GM12874 (cell line): ENCODE results near the gene HNRNPU.

ENCODE experiments used
- TF ChIP-seq, protein P1 (sequence below): IDR thresholded peaks from 2 replicates; pipeline ENCODE4 v1.5.1; 2011; ENCODE audit warnings: low read depth, mild to moderate bottlenecking, control low read depth, low read length, moderate library complexity; ENCODE audit not compliant: insufficient read depth

Gene HNRNPU

DNA sequence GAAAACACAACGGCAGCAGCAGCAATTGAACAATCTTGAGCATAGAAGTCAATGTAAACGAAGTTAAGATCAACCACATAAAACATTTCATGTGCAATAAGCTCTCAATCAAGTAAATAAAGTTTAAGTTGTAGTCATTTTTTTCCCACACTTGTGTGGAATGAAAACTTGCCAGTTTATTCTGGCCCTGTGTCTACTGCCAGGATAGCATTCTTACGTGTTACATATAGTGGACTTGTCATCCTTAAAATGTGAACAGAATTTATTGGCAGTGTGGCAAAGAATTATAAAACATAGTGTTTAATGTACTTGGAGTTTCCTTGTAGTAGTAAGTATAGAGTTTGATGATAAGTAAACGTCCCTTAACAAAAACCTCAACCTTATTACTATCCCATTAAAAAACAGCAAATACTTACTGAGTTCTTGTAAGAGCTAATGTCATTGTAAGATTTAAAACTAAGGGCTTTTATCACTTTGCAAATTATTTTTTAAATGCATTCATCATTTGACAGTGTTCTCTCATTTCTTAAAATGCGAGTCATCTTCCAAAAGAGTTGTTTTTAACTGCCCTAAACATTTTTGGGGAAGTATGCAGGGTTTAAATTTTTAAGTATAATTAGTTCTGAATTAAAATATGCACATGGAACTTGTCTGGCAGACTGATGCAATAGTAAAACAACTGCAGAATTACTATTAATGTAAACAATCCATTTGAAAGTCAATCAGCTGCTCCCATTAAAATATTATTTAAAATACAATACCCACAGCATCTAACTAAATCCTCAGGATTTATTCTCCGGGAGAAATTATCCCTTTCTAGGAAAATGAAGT is 21.0 kb downstream of the HNRNPU start:
- TF ChIP-seq, protein P1, sequence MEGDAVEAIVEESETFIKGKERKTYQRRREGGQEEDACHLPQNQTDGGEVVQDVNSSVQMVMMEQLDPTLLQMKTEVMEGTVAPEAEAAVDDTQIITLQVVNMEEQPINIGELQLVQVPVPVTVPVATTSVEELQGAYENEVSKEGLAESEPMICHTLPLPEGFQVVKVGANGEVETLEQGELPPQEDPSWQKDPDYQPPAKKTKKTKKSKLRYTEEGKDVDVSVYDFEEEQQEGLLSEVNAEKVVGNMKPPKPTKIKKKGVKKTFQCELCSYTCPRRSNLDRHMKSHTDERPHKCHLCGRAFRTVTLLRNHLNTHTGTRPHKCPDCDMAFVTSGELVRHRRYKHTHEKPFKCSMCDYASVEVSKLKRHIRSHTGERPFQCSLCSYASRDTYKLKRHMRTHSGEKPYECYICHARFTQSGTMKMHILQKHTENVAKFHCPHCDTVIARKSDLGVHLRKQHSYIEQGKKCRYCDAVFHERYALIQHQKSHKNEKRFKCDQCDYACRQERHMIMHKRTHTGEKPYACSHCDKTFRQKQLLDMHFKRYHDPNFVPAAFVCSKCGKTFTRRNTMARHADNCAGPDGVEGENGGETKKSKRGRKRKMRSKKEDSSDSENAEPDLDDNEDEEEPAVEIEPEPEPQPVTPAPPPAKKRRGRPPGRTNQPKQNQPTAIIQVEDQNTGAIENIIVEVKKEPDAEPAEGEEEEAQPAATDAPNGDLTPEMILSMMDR = no peak

- TF ChIP-seq, protein P1 = no peak
Measured at GRCh38 chr1:244841273-244841927, 22.9 kb downstream of the HNRNPU start.

DNA sequence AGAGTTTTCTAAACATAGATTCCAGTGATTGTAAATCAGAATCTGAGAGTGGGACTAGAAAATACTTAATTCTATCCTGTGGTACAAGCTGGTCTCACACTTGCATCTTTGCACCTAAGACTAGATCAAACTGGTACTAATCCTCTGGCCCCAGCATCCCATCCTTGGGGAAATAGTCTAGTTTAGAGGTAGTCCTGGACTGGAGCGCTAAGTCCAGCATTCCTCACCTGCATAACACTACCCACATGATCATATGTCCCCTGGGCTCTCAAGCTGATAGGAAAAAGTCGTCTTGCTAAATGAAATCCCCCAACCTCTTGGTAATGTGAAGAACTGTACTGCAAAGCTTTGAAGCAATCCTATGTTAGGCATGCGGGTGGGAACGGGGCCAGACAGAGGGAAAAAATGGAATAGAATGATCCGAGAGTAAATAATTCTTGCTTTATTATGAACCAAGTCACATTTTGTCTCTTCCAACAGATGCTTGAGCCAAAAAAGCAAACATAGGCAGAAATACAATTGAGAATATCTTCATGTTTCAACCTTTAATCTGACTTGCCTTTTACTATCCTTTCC is 24.0 kb downstream of the HNRNPU start:
- TF ChIP-seq, protein P1 = no peak

GRCh38 chr1:244839656-244840055 is 24.7 kb downstream of the HNRNPU start:
- TF ChIP-seq, protein P1 = no peak

GRCh38 chr1:244837597-244838258 is 26.6 kb downstream of the HNRNPU start:
- TF ChIP-seq, protein P1 = no peak

DNA sequence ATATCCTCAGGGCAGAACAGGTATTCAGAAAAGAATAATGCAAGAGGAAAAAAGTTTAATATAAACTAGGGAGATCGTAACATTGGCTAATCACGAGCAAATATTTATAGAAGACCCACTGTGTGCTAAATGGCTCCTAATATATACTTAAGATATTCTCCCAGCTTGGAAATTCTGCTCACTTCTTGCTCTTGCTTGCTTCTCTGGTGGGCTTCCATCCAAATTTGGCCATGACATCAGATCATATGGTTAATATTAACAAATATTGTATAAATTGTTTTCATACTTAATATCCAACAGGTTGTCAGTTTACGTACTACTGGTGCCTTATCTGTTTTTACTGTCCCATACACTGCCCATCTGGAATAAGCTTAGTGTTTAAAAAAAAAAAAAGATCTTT is 27.8 kb downstream of the HNRNPU start:
- TF ChIP-seq, protein P1 = no peak

DNA sequence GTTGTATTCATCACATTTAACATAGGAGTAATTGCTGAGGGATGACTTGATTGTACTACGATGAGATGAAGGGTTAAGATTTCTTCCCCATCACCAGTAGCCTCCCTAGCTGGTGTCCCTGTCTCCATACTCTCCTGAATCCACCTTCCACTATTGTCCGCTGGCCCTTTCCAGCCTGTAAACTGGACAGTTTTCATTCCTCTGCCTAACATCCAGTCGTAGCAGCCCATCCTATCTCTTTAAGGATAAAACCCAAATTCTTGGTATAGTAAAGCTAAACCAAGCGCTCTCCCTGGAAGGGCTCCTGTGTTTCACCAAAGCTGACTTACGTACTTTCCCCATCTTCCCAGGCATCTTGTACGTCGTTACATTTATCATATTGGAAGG is 28.2 kb downstream of the HNRNPU start:
- TF ChIP-seq, protein P1 = no peak
